GM21423 (cell line): ENCODE measurements around the gene KIRREL1.

Experiments
- ATAC-seq: cut with Tn5 transposase; IDR thresholded peaks from one replicate; pipeline ENCODE4 v1.9.1; 2021; ENCODE audit warnings: mild to moderate bottlenecking, moderate library complexity; ENCODE audit not compliant: unreplicated experiment

The KIRREL1 gene

DNA sequence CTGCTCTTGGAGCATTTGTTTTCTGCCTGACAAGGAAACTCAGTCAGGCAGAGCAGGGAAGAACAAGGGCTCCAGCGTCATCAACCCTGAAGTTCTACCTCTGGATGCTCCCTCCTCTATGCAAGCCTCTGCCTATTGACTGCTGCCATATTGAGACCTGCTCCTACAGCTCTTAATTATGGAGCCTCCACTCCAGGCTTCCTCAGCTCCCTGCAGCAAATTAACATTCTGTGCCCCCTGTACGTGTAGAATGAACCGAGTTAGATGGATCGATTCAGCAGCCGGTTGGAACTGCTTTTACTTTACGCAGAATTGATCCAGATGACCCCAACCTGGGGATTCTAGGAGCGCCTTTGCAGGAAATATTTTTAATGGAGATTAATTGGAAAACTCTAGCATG, 68.7 kb downstream of the KIRREL1 start:
- no peak for ATAC-seq

DNA sequence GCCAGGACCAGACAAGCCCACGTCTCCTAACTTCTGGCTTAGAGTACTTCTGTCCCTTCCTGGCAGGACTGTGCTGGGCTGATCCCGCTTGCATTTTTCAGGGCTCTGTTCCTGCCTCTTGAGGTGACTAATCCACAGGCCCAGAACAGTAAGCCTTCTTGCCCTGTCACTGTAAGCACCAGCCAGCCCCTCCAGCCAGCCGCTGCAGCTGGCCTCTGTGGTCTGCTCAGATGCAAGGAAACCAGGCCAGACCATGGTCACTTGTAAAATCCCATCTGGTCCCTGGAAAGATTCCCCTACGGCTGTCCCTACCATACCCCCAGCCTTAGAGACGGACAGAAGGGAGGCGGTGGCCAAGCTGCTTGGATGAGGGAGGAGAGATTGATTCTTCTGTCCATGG, 74.2 kb downstream of the KIRREL1 start:
- ATAC-seq: no peak

DNA sequence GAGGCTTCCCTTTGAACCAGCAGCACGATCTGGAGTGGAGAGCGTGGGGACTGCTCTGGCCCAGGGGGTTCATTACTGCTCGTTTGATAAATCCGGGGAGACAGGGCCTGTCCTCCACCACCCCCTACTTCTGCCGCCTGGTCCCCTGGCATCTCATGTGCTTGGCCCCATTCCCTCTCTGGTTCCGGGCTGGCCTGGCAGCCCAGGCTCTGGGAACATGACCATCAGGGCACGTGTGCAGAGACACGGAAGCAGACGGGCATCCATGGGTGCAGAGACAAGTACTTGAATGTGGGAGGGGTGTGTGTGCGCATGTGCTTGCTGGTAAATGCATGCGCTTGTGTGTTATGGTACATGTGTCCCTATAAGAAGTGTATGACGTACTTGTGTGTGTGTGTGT, 75.5 kb downstream of the KIRREL1 start:
- no peak for ATAC-seq

DNA sequence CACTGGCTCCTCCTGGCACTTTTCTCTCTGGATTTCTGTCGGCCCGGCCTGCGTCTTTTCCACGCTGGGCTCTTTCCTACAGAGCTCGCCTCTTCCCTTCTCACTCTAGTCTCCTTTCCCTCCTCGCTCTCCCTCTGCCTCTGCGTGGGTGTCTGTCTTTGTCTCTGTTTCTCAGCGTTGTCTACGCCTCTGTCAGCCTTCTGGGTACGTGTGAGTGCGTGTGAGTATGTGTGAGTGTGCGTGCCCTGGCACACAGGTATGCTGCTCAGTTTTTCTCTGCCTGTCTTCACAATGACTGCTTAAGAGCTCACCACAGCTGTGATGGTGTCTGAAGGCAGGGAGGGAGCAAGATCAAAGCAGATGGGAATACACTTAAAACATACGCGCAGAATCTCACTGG, 77.7 kb downstream of the KIRREL1 start:
- no peak for ATAC-seq

DNA sequence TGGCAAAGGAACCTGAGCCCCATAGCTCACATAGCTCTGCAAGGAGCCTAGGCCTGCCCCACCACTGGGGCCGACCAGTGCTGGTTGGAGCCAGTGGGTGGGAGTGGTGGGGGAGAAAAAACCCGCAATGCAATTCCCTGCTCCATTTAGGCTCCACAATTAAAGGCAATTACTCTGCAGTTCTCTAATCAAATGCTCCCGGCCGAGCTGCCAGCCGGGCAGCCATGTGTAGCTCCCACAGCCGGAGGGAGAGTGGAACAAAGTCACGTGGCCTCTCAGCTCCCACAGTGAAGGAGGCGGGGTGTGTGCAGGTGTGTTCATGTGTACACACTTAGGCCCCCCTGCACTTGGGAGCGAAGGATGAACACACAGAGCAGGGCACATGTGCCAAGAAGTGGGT, 81.6 kb downstream of the KIRREL1 start:
- no peak for ATAC-seq

DNA sequence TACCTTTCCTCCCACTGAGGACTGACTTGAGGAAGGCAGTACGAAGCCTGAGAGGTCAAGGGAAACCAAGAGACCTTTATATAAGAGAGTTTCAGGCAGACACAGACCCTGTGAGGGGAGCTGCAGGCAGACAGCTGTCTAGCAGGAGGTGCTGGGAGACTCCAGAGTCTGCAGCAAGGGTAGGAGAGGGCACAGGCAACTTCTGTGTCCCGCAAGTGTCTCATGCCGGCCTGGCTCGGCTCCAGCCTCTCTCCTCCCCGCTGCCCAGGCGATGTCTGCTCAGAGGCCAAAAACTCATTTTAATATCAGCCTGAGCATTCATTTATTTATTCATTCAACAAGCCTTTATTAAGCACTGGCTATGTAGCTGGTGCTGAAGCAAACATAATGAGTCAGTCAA, 83.0 kb downstream of the KIRREL1 start:
- ATAC-seq: no peak

DNA sequence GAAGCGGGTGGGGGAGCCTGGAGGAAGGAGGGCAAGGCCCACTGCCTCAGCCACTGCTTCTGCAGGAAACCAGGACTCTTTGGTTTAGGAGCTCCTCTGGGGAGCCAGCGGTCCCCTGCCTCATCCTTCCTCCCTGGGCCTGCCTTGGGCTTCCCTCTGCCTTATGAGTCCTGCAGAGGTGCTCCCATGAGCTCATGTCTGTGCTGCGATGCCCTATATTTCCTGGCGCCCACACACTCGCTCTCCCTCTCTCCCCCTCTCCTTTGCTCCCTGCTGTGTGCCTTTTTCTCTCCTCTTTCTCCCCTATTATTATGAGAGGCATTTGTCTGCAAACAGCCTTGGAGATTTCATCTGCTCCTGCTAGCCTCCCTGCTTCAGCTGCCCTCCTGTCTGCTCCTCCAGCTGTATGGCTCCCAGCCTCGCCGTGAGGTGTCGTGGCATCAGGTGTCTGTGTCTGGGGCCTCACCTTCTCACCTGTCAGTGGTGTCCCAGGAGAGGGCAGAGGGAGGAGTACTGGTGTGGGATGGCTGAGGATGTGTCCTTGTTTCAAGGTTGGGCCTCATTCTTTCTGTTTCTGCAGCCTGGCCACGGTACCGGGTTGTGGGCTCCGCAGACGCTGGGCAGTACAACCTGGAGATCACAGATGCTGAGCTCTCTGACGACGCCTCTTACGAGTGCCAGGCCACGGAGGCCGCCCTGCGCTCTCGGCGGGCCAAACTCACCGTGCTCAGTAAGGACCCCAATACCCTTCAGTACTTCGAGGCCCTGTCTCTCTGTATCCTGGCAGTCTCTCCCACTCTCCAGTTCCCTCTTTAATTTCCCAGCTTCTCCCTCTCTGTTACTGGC, 84.2 kb downstream of the KIRREL1 start:
- ATAC-seq: no peak

DNA sequence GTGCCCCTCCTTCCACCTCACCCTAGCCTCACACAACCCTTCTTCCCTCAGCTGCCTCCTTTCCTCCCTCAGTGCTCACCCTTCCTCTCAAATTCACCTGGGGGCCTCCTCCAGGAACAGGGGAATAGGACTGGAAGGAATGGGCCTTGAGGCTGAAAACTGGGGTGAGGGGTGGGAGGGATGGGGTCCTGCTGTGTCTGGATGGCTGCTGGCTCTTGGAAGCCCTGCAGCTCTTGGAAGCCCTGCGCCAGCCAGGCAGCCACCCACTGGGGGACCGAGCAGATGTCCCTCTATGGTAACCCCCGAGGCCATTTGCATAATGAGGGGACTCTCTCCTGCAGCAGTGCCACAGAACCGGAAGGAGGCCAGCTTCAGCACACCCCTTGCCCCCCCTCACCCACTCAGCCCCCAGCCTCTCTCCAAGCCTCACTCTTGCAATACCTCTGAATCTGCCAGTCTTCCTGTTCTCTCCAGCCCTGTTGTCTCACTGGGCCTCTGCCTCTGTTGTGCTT, 85.2 kb downstream of the KIRREL1 start:
- ATAC-seq: no peak

DNA sequence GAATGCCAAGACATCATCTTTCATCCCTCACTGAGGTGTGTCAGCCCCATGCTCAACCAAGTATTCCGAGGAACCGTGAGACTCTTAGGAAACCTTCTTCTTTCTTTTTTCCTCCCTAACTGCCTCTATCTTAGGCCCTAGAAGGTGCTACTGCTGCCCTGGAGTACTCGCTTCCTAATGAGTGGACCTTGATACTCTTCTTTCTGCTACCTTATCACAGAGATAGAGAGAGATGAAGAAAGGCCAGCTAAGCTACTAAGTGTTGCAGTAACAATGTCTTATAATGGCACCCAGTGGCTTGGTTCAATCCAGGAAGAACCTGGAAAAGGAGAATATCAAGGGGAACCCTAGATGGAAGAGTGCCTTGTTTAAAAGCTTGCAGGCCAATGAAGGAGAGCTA, 86.6 kb downstream of the KIRREL1 start:
- ATAC-seq: no peak

DNA sequence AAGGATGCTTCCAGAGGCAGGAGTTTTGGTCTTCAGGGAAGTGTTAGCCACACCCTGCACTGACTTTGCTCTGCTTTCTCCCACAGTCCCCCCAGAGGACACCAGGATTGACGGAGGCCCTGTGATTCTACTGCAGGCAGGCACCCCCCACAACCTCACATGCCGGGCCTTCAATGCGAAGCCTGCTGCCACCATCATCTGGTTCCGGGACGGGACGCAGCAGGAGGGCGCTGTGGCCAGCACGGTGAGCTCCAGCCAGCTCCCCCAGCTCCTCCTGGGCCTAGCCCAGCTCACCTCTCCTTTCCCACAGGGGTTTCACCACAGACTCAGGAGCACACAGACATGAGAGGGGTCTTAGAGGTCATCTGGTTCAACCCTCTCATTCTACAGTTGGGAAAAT, 90.9 kb downstream of the KIRREL1 start:
- ATAC-seq: no peak

DNA sequence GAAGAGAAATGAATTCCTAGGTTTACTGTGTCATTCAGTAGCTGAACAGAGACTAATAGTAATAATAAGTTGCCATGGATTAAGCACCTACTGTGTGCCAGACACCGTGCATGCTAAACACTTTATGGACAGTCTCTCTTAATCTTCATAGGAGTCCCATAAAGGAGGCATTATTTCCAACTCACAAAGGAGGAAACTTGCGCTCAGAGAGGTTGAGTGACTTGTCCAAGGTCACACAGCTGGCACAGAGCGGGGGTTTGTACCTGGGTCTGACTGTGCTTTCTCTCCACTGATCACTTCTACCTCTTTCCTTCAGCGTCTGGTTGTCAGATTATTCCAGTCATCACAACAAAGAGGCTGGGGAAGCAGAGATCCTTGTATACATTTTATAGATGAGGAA, 91.3 kb downstream of the KIRREL1 start:
- ATAC-seq: no peak

DNA sequence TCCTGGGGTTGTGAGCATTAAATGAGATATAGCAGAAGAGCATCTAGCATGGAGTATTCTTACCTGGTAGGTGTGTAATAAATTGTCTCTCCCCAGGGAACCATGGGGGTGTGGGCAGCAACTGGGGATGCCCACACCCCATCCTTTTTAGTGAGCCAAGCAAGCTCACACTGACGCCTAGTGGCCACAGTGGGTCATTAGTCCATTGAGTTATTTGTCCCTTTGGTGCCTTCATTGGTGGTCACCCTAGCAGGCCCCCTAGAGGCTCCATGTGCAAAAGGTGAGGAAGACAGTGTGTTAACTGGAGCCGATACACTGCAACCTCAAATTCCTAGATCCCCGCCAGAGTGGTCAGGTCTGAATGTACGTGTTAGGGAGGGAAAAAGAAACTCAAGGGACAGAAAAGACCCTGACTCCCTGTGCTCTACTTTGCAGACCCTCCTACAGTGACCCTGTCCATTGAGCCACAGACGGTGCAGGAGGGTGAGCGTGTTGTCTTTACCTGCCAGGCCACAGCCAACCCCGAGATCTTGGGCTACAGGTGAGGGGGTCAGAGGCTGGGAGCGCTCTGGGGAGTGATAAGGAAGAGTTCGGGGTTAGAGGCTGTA, 94.0 kb downstream of the KIRREL1 start:
- peak; percentile 53 for ATAC-seq

DNA sequence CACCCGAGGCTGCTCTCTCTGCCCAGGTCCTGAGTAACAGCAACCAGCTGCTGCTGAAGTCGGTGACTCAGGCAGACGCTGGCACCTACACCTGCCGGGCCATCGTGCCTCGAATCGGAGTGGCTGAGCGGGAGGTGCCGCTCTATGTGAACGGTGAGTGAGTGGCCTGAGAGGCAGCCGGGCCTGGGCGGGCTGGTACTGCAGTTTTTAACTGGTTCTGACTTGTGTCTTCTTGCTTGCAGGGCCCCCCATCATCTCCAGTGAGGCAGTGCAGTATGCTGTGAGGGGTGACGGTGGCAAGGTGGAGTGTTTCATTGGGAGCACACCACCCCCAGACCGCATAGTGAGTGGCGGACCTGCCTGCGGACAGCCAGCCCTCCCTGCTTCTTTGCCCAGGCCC, 96.0 kb downstream of the KIRREL1 start:
- no peak for ATAC-seq

DNA sequence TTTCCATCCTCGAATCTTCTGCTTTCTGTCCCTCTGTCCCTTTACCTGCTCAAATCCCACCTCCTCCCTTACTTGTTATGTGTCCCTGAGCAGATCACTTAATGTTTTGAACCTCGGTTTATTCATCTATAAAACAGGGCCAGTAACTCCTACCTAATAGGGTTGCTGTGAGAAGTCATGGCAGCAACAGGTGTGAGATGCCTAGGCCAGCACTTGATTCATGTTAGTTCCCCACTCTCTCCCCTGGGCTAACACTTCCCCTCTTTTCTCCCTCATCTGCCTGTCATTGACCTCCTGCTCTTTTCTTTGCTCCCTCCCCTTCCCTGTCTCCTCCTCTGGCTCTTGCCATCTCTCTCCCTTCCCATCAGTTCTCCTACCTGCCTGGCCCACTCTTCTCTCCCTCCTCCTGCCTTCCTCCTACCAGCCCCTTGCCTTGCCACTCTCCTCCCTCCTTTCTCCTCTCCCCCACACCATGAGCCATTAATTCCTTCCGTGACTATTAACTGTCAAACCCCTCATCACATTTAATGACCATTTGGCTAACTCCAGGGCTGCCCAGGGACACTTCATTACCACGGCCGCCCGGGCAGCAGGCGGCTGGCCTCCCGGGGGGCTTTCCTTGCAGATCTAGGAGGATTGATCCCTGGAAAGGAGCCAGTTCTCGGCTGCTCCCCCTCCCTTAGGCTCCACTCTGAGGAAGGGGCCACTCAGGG, 96.6 kb downstream of the KIRREL1 start:
- ATAC-seq: no peak

DNA sequence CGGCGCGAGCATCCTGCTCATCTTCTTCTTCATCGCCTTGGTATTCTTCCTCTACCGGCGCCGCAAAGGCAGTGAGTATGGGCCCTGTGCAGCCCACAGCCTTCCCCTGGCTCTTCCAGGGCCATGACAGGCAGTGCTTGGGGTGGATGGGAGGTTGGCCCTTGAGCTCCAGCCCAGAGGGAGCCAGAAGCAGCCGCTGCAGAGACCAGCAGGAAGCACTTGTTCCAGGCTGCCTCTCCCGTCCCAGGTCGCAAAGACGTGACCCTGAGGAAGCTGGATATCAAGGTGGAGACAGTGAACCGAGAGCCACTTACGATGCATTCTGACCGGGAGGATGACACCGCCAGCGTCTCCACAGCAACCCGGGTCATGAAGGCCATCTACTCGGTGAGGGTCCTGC, 99.9 kb downstream of the KIRREL1 start:
- ATAC-seq: no peak

DNA sequence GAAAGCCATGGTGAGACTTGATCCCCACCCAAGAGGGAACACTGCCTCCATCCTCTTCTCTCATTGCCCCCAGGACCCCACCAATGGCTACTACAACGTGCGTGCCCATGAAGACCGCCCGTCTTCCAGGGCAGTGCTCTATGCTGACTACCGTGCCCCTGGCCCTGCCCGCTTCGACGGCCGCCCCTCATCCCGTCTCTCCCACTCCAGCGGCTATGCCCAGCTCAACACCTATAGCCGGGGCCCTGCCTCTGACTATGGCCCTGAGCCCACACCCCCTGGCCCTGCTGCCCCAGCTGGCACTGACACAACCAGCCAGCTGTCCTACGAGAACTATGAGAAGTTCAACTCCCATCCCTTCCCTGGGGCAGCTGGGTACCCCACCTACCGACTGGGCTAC, 101.1 kb downstream of the KIRREL1 start:
- no peak for ATAC-seq

DNA sequence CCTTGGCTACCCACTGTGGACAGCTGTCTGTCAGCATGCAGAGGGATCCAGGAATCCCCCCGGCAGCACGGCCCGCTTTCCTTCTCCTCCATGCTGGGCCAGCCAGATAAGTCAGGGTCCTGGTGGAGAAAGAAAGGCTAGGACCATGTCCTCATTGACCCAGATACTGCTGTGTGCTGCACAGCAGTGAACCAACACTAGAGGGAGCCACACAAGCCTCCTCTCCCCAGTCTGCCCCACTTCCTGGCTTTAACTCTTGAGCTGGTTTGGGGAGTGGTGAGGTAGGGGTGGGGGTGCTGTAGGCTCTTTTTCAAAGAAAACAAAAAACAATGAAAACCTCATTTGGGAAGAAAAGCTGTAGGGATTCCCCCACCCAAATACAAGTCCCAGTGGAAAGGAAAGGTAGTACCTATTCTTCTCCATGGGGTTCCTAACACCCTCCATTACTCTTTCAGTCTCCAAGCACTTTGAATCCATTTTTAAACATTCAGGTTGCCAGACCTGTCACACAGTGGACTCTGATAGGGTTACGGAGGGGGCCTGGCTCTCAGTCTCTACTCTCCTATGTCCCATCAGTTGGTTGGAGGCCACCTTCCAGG, 102.4 kb downstream of the KIRREL1 start:
- no peak for ATAC-seq

DNA sequence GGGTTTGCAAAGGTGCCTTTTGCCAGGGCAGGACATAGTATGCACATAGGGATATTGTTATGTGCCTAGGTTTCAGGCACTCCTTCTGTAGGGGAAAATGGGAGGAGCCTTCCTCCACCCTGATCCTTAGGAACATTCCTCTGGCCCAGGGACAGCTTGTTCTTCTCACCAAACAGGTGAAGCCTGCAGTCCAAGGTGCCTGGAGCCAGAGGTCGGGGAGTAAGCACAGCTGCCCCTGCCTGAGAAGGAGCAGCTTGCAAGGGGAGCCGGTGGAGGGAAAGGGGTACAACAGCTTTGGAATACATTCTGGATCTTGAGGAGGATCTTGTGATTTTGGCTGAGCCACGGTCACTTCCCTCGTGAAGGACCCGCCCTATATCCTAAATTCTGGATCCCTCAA, 104.8 kb downstream of the KIRREL1 start:
- no peak for ATAC-seq

DNA sequence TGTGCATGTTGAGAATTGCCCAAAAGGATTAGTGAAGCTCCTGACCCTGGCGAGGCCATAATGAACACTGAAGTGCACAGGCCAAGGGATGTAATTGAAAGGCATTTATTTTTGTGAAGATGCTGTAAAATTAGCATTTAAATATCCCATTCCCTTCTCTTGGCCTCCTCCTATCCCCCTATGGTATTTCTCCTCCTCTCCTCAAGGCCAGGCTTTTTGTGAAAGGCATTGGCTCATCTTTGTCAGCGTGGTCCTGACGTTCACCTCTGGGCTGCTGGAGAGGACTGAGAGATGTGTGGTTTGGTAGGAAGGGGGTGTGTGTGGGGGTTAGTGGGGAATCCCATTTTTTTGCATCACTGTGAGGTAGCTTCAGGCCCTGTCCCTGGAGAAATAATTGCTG, 105.7 kb downstream of the KIRREL1 start:
- ATAC-seq: no peak

DNA sequence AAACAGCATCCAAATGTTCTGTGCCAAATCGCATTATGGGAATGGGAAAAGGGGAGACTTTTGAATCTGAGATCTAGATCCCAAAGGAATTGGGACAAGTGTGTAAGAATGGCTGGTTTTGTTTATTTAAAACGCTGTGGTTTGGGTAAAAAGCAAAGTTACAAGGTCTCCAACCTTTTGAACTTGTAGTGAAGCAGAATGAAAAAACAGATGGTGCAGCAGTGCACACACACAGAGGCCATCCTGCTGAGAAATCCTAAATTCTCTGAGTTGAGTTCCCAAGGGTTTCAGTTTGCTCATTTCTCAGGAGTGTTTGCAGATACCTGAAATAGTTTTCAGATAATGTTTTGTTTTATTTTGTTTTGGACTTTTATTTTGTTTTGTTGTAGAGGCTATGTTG, 107.1 kb downstream of the KIRREL1 start:
- no peak for ATAC-seq

DNA sequence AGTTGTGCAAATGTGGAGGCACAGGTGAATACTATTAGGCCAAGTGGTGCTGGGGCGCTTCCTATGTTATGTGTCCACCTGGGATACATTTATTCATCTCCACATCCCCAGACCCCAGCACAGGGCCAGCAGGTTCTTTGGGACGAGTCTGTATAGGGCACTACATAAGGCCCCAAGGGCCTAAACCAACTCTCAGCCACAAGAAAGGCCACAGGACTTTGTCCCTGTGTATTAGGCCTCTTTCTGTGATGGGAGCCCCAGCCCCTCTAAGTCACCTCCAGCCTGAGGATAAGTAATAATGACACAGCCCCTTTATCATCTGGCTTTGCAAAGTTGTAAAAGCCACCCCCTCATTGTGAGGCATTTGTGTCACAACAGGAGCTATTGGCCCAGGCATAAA, 108.0 kb downstream of the KIRREL1 start:
- no peak for ATAC-seq
